Regular cardiac myocyte (primary cell): ENCODE data around the gene KDSR. TPM values are rescaled to one million over a fixed set of nuclear protein-coding genes. Genes with fewer than 3 reads are reported as not detected.

Source experiments
- total RNA-seq: library from RNA; depleted of rRNA; stranded (reverse); fragments of >200 nt; gene quantifications from 2 replicates; pipeline ENCODE4 v1.2.3, GENCODE V29; 2014

Gene KDSR, protein sequence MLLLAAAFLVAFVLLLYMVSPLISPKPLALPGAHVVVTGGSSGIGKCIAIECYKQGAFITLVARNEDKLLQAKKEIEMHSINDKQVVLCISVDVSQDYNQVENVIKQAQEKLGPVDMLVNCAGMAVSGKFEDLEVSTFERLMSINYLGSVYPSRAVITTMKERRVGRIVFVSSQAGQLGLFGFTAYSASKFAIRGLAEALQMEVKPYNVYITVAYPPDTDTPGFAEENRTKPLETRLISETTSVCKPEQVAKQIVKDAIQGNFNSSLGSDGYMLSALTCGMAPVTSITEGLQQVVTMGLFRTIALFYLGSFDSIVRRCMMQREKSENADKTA
- total RNA-seq: 32.8 and 37.2 TPM in 2 replicates

DNA sequence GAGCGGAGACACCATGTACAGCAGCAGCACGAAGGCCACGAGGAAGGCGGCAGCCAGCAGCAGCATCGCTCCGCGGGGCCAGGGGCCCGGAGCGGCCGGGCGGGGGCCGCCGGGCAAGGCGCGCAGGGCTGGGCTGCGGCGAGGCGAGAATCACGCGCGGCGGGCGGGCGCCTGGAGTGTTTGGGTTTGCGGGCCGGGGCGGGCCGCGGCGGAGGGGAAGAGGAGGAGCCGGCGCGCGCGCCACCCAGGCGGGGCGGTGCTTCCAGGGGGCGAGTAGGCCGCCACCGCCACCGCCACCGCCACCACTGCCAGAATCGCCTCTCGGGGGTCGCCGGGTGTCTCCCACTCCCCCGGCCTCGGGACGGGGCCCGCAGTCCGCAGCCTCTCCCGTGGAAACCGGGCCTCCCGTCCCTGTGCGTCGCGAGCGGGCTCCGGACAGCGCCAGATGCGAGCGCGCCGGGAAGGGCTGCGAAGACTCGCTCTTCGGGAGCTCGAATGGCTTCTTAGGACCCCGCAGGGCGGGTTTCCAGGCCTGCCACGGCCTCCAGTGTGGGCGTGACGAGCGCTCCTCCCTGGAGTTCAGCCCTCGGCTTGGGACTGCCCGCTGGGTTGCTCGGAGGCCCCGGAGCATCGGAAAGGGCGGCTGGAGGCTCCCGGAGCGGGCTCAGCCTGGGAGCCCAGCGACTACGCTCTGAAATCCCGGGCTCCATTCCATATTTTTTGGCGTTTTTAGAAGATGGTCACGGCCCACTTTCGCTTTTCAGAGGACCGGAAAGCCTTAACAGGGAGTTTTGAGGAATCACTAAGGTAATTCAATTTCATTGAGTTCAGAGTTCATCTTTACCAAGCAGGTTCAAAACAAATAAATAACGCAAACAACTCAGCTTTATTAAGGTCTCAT, at the start of gene KDSR:
Gene KDSR, minus strand, starts transcription at position 154 of the 901 bp plus-strand sequence. Its CDS starts 88 bp downstream, at position 66.

DNA sequence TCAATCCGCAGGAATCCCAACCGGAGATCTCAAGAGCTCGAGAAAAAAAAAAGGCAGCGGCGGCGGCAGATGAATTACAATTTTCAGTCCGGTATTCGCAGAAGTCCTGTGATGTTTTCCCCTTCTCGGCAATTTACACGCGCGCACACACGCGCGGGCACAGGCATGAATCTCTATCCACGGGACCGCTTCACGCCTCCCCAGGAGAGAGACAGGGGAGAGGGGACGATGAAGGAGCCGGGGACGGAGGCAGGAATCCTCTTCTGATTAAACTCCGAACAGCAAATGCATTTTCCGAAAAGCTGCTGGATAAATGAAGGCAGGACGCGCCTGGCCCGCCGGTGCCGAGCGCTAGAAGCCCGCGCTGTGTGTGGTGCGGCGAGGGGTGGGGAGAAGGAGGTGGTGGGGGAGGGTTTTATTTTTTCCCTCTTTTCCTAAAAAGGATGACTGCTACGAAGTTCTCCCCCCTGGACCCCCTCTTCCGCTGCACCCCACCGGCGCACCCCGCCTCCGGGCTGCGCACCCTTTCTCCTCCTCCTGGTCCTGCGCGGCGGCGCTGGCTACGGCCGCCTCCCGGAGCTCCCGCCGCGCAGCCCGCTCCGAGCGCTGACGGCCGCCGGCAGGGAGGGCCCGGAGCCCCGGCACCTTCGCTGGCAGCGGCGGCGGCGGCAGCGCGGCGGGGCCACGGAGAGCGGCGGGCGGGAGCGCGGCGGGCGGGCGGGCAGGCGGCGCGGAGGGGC, 47.5 kb downstream of the KDSR start, which contains the start of gene BCL2:
Gene BCL2, minus strand, starts transcription at position 387 of the 740 bp plus-strand sequence.

Other genes starting within 250 kb of the KDSR start
- gene BCL2, start 47.4 kb downstream of the KDSR start, total RNA-seq: 1.5 and 3.1 TPM in 2 replicates
- gene VPS4B, start 55.3 kb upstream of the KDSR start, total RNA-seq: 42.6 and 48.2 TPM in 2 replicates
- gene SERPINB5, start 109.8 kb upstream of the KDSR start, total RNA-seq: under 0.01 TPM in 2 replicates
- gene SERPINB12, start 175.2 kb upstream of the KDSR start, total RNA-seq: not detected in 2 replicates
- not detected in 2 replicates for gene SERPINB13, start 220.1 kb upstream of the KDSR start, total RNA-seq